Duodenal mucosa (tissue), 2 donors: ENCODE data around the gene NOXA1.
"Not testable (repeated sequence)": the region's sequence is repeated elsewhere in the genome, so short reads cannot be mapped to it uniquely, and the experiment has no call there.

ENCODE experiments used
- H3K27ac ChIP-seq: one replicate; pipeline ENCODE4 v1.7.0; 2013; ENCODE audit warnings: low read depth, low read length
- H3K27me3 ChIP-seq, 2 donors: one replicate each; pipeline ENCODE4 v1.7.0; 2013; ENCODE audit warnings: low read length in 2 of 2, control low read depth in 1 of 2; ENCODE audit not compliant: insufficient read depth in 2 of 2, control insufficient read depth in 1 of 2
- H3K36me3 ChIP-seq, 2 donors: one replicate each; pipeline ENCODE4 v1.7.0; 2013; ENCODE audit warnings: low read length in 2 of 2, control low read depth in 1 of 2; ENCODE audit not compliant: insufficient read depth in 2 of 2, control insufficient read depth in 1 of 2
- H3K4me1 ChIP-seq, 2 donors: one replicate each; pipeline ENCODE4 v1.7.0; 2013; ENCODE audit warnings: low read length in 2 of 2, control low read depth in 1 of 2; ENCODE audit not compliant: insufficient read depth in 2 of 2, control insufficient read depth in 1 of 2
- H3K4me3 ChIP-seq, 2 donors: one replicate each; pipeline ENCODE4 v1.7.0; 2013; ENCODE audit warnings: low read length in 2 of 2, low read depth in 1 of 2
- H3K9ac ChIP-seq, 2 donors: one replicate each; pipeline ENCODE4 v1.7.0; 2013; ENCODE audit warnings: low read length in 2 of 2, low read depth in 1 of 2
- H3K9me3 ChIP-seq, 2 donors: one replicate each; pipeline ENCODE4 v1.7.0; 2013; ENCODE audit warnings: low read length in 2 of 2, control low read depth in 1 of 2; ENCODE audit not compliant: control insufficient read depth in 1 of 2

The NOXA1 gene

DNA sequence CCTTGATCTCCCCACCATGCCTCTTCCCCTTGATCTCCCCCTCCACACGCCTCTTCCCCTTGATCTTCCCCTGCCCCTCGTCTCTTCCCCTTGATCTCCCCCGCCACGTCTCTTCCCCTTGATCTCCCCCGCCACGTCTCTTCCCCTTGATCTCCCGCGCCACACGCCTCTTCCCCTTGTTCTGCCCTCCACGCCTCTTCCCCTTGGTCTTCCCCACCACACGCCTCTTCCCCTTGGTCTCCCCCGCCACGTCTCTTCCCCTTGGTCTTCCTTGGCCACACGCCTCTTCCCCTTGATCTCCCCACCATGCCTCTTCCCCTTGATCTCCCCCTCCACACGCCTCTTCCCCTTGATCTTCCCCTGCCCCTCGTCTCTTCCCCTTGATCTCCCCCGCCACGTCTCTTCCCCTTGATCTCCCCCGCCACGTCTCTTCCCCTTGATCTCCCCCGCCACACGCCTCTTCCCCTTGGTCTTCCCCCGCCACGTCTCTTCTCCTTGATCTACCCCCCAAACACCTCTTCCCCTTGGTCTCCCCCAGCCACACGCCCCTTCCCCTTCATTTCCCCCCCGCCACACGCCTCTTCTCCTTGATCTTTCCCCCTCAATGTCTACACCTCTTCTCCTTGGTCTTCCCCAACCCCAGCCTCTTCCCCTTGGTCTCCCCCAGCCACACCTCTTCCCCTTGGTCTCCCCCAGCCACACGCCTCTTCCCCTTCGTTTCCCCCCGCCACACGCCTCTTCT, 28.2 kb downstream of the NOXA1 start:
- H3K9ac ChIP-seq, H3K27ac ChIP-seq, H3K4me3 ChIP-seq, H3K36me3 ChIP-seq, H3K9me3 ChIP-seq, H3K27me3 ChIP-seq: not testable (repeated sequence)
- peaks cover 7 to 14% of the 10 kb centered on the region in 2 donors for H3K4me1 ChIP-seq

DNA sequence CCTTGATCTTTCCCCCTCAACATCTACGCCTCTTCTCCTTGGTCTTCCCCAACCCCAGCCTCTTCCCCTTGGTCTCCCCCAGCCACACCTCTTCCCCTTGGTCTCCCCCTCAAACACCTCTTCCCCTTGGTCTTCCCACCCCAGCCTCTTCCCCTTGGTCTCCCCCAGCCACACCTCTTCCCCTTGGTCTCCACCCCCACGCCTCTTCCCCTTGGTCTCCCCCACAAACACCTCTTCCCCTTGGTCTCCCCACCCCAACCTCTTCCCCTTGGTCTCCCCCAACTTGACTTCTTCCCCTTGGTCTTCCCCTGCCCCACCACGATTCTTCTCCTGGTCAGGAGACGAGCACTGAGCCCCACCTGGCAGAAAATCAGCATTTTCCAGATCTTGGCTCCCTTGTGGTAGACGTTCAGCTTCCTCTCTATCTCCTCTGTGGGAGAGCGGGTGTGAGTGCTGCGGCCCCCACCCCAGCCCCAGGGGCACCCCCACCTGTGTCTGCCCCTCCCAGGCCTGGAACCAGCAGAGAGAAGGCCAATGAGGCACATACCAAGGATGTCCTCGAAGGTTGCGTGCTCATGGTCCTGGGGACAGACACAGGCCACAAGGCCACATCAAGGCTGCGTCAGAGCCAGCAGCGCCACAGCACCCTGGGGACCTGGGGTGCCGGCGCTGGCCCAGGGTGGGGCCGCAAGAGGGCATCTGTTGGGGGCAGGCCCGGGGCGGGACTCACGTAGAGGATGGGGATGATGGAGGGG, 29.0 kb downstream of the NOXA1 start:
- peaks cover 3 to 8% of the 10 kb centered on the region in 2 donors for H3K36me3 ChIP-seq
- no peak overlapping the region for H3K27ac ChIP-seq
- peaks cover 7 to 14% of the 10 kb centered on the region in 2 donors for H3K4me1 ChIP-seq
- H3K9ac ChIP-seq = no peak overlapping the region
- H3K9me3 ChIP-seq = no peaks in the 10 kb centered on the region
- no peak overlapping the region for H3K4me3 ChIP-seq
- H3K27me3 ChIP-seq = no peaks in the 10 kb centered on the region

DNA sequence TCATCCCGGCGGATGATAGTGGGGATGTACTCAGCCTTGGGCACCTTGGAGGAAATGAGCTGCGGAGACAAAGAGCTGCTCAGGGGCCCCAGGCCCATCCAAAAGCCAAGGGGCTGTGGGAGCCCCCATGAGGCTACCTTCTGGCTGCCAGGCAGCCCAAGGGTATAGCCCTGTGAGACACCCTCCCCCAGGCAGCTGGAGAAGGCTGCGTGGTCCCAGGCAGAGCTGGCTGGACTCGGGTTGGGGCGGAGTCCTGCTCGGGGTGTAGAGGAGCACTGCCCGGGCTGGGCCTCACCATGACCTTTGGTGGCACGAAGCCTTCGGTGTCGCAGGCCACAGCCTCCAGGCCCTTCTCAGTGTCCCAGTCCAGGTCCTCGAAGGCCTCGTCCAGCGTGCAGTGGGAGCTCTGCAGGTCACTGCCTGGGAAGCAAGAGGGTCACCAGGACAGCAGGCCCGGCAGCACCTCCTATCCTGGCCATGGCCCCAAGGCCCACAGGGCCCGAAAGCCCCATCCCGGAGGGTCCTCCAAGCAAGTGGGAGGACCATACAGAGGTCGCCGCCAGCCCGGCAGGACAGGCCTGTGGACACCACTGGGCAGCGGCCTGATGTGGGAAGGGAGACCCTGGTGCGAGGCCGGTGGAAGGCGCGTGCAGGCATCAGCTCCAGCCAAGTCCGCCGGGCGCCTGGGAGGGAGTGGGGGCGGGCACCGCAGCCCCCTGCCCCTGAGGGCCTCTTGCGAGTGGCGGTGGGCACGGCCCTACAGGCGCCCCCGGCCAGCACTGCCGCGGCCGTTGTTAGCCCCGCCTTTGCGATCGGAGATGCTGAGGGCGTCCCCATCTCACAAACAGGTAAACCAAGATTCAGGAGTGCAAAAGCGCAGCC, 29.8 kb downstream of the NOXA1 start:
- H3K9me3 ChIP-seq = no peaks in the 10 kb centered on the region
- H3K36me3 ChIP-seq = peaks cover 3 to 8% of the 10 kb centered on the region in 2 donors
- no peaks in the 10 kb centered on the region for H3K27me3 ChIP-seq
- peaks cover 7 to 18% of the 10 kb centered on the region in 2 donors for H3K4me1 ChIP-seq
- H3K27ac ChIP-seq = no peak overlapping the region
- peak overlapping the region in 1 of 2 donors; percentile 43 for H3K4me3 ChIP-seq
- H3K9ac ChIP-seq = no peak overlapping the region

DNA sequence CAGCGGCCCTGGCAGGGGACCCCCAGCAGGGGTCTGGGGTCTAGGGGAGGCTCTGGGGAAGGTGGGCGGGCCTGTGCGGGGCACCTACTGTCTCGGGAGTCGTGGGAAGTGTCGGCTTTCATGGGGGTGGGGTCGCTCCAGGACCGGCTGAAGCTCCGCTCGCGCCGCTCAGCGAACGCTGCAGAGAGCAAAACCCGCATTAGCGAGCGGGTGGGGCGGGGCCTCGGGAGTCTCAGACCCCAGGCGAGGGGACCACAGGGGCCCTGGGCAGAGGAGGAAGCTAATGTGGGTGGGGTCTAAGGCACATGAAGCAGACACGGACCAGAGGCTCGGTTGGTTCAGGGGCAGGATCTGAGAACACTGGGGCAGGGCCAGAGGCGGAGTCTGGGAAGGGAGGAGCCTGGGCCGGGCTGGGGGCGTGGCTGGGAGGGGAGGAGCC, 30.5 kb downstream of the NOXA1 start:
- Histone ChIP-seq H3K9me3 (no peaks in the 10 kb centered on the region), H3K9ac (no peak overlapping the region), H3K27ac (no peak overlapping the region), H3K4me1 (peaks cover 7 to 24% of the 10 kb centered on the region in 2 donors), H3K4me3 (peak overlapping the region; percentile 13 to 43), H3K27me3 (no peaks in the 10 kb centered on the region), H3K36me3 (peaks cover 3 to 8% of the 10 kb centered on the region in 2 donors)

DNA sequence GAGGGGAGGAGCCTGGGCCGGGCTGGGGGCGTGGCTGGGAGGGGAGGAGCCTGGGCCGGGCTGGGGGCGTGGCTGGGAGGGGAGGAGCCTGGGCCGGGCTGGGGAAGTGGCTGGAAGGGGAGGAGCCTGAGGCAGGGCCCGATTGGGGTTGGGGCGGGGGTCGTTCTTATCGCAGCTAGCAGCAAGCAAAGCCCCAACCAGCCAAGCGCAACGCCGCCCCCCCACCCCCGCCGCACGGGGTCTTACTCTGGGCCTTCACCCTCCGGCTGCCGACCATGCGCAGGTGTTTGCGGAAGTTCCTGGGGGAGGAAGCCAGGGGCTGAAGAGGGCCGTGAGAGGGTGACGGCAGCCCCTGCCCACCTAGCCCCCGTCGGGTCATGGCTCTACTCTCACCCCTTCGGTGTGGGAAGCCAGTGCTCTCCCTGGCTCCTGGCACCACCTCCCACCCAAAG, 31.0 kb downstream of the NOXA1 start:
- H3K36me3 ChIP-seq = peaks cover 3 to 8% of the 10 kb centered on the region in 2 donors
- peaks cover 7 to 24% of the 10 kb centered on the region in 2 donors for H3K4me1 ChIP-seq
- H3K27ac ChIP-seq = peak overlapping the region; percentile 85
- no peaks in the 10 kb centered on the region for H3K9me3 ChIP-seq
- H3K9ac ChIP-seq = peak overlapping the region; percentile 74 to 82
- H3K4me3 ChIP-seq = peak overlapping the region; percentile 70 to 72
- no peaks in the 10 kb centered on the region for H3K27me3 ChIP-seq

DNA sequence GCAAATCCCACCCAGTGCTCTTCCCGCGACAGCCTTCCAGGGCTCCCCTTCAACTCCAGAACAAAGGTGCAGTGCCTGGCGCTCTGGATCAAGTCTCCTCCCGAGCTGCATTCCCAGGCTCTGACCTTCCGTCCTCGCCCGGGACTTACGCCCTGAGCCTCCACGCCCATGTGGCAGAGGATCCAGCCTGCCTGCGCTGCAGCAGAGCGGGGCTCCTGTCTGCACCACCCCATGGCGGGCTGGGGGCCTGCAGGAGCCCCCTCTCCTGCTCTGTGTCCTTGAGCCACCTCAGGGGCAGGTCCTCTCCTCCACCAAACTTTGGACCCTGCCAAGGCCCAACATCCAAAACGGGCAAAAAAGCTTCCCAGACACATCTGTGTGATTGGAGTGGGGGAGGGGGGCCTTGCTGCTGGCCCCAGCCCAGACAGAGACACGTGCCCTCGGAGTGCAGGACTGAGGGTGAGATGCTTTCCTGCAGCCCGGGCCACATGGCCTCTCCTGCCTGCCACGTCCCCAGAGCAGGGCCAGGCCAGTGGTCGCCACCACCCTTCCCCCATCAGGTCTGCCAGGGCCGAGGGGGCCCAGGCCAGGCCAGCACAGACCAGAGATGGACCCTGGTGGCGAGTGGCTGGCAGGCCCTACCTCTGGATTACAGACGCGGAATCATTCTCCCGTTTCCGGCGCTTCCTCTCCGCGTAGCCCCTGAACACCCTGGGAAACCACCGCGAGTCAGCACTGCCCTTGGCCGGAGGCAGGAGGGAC, 31.6 kb downstream of the NOXA1 start:
- Histone ChIP-seq H3K27me3 (no peaks in the 10 kb centered on the region), H3K4me3 (peak overlapping the region; percentile 70 to 72), H3K9ac (peak overlapping the region; percentile 74 to 82), H3K36me3 (peaks cover 3 to 8% of the 10 kb centered on the region in 2 donors), H3K4me1 (peaks cover 11 to 29% of the 10 kb centered on the region in 2 donors), H3K27ac (peak overlapping the region; percentile 85), H3K9me3 (no peaks in the 10 kb centered on the region)

DNA sequence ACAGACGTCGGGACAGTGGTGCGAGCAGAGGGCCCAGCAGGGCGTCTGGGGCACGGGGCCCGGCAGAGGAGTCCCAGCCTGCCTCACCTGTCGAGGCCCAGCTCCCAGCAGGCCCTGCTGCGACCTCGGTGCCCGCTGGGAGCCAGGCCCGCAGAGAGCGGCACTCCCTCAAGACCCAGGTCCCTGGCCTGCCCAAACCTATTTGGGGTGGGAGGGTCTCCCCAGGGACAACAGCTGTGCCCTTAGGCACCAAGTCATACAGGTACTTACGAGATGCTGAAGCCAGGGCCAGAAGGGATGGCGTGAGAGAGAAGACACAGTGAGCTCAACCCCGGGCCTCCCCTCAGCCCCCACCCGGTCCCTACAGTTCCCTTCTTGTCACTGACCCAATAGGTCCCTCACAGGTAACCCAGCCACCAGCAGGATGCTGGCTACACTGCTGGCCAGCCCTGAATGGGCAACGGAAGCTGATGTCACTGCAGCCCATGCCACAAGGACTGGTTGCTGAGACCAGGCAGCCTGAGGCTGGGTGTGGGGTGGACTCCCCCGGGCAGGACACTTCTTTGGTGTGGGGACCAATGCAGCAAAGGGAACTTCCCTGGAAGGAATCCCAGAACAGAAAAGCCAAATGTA, 32.3 kb downstream of the NOXA1 start:
- H3K27ac ChIP-seq = no peak overlapping the region
- no peak overlapping the region for H3K9ac ChIP-seq
- H3K9me3 ChIP-seq = no peaks in the 10 kb centered on the region
- H3K36me3 ChIP-seq = peaks cover 3 to 8% of the 10 kb centered on the region in 2 donors
- peaks cover 13 to 30% of the 10 kb centered on the region in 2 donors for H3K4me1 ChIP-seq
- no peaks in the 10 kb centered on the region for H3K27me3 ChIP-seq
- no peak overlapping the region for H3K4me3 ChIP-seq

DNA sequence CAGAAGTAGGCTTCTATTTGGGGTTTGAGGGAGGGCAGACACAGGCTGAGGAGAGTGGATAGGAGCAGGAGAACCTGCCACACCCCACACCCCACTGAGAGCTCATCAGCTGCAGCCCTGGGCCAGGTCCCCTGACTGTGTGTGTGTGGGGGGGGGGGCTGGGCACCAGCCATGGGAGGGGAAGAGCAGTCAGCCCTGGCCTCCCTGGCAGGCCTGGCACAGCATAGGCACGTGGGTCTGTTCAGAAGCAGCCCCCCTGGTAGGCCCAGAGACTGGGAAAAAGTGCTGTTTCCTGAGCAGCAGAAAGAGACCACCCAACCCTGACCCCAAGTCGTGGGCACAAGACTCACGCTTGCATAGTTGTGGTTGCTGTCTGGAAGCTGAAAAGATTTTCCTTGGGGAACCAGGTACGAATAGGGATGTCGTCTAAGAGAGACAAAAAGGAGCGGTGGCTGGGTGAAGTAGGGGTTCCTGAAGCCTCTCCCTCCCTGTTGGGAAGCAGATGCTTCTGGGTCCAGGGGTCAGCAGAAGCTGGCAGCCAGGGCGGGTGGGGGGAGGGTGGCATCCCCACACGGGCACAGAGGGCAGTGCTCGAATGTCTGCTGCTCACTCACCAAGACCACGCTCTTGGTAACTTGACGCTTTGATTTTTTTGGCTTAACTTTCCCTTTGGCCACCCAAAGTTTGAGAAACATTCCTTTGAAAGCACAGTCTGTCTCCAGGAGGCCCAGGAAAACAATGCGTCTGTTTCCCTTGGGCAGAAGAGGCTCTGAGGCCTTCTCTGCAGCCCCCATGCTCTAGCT, 33.1 kb downstream of the NOXA1 start:
- Histone ChIP-seq H3K27me3 (no peaks in the 10 kb centered on the region), H3K4me3 (no peak overlapping the region), H3K36me3 (peaks cover 3 to 8% of the 10 kb centered on the region in 2 donors), H3K4me1 (peaks cover 13 to 30% of the 10 kb centered on the region in 2 donors), H3K9me3 (no peaks in the 10 kb centered on the region), H3K9ac (no peak overlapping the region), H3K27ac (no peak overlapping the region)
